NCI-H1092 (cell line): Measurements from ENCODE around the gene RNF149.

ENCODE experiments used
- DNase-seq: peaks from one replicate; lab custom pipeline; 2025; lab: John Stamatoyannopoulos, UW

The RNF149 gene

DNA sequence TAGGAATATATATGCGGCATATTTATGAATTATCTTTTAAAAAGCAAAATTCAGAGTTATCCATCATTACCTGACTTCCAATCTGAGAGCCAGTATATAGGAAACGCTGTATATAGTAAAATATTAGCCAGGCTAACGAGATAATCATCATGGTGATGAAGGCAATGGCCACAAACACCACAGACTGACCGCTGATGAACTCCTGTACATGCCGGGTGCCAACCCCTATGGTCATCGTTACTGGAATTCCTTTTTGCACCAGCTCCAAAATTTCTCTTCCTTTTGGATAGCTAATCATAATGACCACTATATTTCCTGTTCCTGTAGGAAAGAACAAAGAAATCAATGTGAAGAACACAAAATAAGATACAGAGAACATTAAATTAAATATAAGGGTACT lies 13.6 kb downstream of the RNF149 start:
- DNase-seq = no peak

DNA sequence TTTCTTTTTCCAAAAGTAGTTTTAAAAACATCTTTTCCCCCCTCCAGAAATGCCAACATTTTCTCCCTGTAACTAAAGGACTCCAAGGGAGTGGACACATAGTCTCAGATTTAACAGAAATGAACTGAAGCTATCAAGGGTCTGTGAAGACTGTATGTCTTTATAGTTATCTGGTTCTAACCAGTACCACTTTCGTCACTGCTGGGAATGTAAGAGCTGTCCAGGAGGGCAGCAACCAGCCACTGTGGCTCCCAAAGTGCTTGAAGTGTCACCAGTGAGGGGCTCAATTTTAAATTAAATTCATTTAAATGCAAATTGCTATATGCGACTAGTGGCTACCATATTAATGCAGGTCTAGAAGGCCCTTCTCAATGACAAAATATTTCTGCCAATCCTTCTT lies 15.0 kb downstream of the RNF149 start:
- no peak for DNase-seq

GRCh38 chr2:101291973-101292372 lies 16.5 kb downstream of the RNF149 start:
- DNase-seq = no peak

DNA sequence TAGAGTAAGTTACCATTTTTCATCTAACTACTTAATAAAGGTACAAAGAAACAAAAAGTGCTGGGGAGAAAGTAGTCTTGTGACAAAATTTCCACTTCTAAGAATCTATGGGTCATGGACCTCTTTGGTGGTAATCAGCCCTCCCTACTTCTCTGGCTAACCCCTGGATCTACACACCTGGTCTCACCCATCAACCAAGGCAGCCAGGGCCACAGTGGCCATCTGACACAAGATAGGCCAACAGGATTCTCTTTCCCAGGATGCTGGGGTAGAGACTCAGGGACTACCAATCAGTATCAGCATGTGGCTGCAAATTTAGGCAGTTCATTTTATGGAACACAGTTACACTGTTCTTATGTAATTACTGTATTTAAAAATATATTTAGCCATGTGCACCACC lies 17.8 kb downstream of the RNF149 start:
- no peak for DNase-seq

- DNase-seq = no peak
Measured at GRCh38 chr2:101287303-101287702, 21.2 kb downstream of the RNF149 start.

DNA sequence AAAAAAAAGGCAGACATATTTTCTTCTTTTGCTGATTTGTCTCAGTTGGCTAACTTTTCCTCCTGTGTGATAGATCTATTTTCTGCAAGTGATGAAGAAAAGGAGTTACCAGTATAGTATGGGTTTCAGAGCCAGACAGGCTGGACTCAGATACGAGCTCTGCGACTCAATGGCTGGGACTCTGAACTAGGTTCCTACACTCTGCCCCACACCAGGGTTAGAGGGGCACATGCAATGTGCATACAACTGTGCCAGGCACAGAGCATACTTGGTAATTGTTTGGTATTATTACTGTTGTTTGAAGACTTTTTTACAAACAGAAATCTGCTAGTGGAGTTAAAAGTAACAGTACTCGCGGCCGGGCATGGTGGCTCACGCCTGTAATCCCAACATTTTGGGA lies 21.8 kb downstream of the RNF149 start:
- no peak for DNase-seq

GRCh38 chr2:101282980-101283379 lies 25.5 kb downstream of the RNF149 start:
- DNase-seq = no peak

- DNase-seq = no peak
Measured at GRCh38 chr2:101281482-101281881, 27.0 kb downstream of the RNF149 start.

- DNase-seq = no peak
Measured at GRCh38 chr2:101278925-101279324, 29.6 kb downstream of the RNF149 start.

GRCh38 chr2:101277111-101277510 lies 31.4 kb downstream of the RNF149 start:
- no peak for DNase-seq

DNA sequence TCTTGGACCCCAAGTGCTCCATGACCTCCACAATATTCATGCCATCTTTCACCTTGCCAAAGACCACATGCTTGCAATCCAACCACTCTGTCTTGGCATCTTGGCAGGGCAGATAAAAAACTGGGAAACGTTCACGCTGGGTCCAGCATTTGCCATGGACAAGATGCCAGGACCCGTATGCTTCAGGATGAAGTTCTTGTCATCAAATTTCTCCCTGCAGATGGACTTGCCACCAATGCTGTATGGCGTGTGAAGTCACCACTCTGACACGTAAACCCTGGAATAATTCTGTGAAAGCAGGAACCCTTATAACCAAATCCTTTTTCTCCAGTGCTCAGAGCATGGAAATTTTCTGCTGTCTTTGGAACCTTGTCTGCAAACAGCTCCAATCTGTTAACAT lies 34.4 kb downstream of the RNF149 start:
- no peak for DNase-seq

- DNase-seq = no peak
Measured at GRCh38 chr2:101273056-101273455, 35.4 kb downstream of the RNF149 start.

- DNase-seq = no peak
Measured at GRCh38 chr2:101272045-101272784, 36.3 kb downstream of the RNF149 start.

DNA sequence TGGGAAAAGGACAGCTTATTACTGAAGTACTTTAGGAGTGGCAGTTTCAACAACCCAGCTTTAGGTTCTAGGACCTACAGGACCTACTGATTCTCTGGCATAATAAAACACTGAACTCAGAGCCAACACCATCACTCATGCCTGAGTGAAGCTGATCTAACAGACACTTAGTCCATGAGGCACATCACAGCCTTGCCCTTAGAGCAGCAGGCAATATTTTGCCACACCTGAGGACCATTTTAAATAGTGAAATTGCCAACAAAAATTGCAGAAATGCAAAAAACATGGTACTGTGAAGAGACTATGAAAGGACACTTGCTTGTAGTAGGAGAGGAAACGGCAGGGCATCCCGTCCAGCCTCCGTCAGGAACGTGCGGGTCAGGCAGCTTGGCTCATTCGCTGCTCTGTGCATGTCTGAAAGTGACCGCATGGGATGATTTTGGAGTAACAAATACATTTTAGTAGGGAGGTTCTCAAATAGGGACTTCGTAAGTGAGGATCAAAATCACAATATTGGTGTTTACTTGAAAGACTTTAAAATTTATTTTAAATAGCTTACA lies 37.7 kb downstream of the RNF149 start:
- DNase-seq = no peak

- DNase-seq = no peak
Measured at GRCh38 chr2:101267671-101268656, 40.5 kb downstream of the RNF149 start.

DNA sequence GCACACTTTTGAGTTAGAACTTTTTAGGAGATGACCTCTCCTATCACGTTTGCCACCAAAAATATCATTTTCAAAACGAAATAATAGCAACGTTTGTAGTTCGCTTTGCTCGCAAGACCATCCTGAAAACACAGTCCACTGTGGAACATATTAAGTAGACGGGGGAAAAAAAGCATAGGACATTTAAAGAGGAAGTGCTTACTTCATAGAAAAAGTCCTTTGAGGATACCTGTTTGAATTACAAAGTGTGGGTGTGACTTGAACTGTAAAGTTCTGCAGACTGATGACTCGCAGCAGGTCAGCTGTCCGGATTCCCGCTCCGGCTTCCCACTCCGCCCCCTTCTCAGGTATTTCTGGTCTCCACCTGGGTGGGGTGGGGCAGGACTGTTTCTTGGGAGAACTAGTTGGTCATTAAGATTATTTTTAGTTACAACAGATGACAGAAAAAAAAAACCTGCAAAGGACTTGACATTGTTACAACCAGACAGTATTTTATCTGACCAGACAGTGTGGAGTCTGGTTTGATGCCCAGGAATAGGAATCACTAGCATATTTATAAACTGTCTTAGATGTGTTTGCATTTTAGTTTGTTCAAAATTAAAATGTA lies 42.5 kb downstream of the RNF149 start:
- DNase-seq = no peak

DNA sequence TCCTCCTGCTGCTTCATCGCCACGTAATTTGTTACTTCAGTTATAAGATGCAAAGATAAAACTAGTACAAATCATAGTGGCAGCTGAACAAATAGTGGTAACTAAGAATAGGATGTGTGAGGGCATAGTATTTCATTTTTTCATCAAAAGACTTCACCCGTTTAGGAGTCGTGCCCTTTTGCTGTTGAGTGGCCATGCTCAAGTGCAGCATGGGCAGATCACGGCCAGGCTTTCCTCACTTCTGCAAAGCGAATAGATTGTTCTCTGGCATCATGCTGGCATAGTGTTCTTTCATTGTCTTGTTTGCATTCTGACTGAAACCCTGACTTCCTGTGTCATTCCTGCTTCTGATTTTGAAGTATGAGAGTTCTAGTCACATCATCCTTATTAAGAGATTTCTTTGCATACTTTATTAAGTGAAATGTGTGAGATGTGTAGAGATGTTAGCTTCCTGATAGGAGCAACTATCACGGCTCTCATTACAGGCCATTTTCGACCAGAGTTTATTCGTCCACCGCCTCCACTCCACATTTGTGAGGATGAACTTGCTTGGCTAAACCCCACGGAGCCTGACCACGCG lies 44.1 kb downstream of the RNF149 start:
- no peak for DNase-seq

GRCh38 chr2:101263377-101263800 lies 45.1 kb downstream of the RNF149 start:
- no peak for DNase-seq

DNA sequence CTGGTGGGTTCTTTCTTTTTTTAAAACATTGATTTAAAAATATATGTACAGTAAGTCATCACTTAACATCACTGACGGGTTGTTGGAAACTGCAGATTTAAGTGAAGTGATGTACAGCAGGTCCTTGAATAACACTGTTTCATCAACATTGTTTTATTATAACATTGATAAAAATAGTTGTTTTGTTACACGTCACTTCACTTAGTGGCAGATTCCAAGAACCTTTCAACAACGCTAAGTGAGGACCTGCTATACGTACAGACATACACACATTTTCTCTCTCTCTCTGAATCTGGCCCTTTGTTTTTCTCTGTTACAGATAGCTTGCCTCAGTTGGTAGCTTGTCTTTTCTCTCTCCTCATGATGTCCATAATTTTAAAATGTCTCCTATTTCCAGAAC lies 46.4 kb downstream of the RNF149 start:
- DNase-seq = no peak

DNA sequence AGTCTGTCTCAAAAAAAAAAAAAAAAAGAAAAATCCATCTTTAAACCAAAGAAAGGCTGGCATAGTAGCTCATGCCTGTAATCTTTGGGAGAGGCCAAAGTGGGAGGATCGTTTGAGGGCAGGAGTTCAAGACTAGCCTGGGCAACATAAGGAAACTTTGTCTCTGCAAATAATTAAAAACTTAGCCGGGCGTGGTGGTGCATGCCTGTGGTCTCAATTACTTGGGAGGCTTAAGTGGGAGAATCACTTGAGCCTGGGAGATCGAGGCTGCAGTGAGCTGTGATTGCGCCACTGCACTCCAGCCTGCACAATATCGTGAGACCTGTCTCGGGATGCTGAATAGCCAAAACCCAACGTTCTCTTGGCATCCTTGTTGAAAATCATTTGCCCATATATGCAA lies 49.7 kb downstream of the RNF149 start:
- DNase-seq = no peak

- DNase-seq = no peak
Measured at GRCh38 chr2:101256316-101256715, 52.2 kb downstream of the RNF149 start.

GRCh38 chr2:101255501-101255900 lies 53.0 kb downstream of the RNF149 start:
- DNase-seq = no peak
